NCI-H460 (cell line): ENCODE data around the gene DPP6. TPM values are rescaled to one million over a fixed set of nuclear protein-coding genes. Genes with fewer than 3 reads are reported as not detected.

Source experiments
- DNase-seq: peaks from one replicate; pipeline ENCODE4 v3.0.0-alpha.2; 2016; ENCODE audit warnings: low read depth; ENCODE audit errors: extremely low read depth
- total RNA-seq: library from RNA; depleted of rRNA; stranded (reverse); fragments of >200 nt; shearing (Covaris generic); gene quantifications from 2 replicates; pipeline ENCODE4 v1.2.3, GENCODE V29; 2014

Gene DPP6
- total RNA-seq, 1 experiment from 2014 or later = not detected

DNA sequence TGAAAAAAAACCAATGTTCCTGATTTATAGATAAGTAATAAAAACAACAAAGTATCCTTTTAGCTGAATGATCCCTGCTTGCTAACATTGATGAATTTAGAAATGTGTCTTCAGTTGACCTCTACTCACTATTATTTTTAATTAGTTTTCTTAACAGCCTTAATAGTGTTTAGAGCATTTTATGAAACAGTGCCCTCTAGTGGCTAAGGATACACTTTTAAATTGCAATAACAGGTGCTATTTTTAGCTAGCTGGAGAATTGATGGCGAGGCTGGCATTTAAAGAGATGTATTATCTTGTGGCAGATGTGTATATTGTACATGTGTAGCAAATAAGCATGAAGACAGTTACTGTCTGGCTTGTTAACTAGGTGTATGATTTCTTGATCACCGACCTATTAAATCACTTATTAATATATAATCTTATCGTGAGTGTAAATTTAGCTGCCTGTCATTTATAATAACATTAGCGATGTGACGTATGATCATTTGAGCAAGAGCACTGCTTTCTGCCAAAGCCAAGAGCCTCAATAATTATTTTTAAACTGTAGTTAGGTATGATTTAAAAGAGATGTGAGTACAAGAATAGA is 451.9 kb downstream of the DPP6 start:
- peak; percentile 34 for DNase-seq

DNA sequence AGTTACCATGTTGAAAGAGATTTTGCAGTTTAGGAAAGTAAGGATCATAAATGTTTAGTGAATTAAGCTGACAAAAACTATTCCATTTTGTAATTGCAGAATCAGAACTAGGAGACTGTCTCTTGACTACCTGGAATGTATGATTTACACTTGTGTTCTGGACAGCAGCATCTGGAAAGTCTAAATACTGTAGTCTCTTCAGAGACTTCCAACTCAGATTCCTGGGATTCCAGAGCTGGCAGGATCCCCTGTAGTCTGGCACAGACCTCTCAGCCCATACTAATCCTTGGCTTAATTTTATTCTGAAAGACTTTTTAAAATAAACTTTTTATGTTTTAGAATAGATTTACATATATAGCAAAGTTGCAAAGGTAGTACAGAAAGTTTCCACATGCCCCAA is 452.7 kb downstream of the DPP6 start:
- no peak for DNase-seq

DNA sequence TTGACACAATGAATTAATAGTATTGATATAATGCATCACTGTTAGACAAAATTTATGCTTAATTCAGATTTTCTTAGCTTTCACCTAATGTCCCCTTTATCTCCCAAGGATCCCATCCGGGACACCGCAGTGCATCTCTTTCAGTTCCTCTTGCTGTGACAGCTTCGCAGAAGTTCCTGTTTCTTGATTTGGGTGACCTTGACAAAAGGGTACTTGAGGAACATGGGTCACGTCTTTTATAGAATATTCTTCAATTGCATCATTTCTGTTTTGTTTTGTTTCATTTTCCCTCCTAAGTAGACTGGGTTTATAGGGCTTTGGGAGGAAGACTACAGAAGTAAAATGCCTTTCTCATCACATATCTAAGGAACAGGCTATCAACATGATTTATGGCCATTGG is 453.2 kb downstream of the DPP6 start:
- DNase-seq = no peak

DNA sequence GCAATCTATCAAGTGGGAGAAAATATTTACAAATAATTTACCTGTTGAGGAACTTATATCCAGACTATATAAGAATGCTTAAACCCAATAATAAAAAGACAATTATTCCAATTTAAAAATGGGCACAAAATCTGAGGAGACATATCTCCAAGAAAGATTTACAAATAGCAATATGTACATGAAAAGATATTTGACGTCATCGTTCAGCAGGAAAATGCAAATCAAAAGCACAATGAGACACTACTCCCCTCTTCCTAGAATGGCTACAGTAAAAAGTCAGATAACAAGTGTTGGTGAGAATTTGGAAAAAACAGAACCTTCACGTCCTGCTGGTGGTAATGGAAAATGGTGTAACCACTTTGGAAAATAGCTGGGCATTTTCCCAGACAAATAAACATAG is 457.0 kb downstream of the DPP6 start:
- DNase-seq = no peak

DNA sequence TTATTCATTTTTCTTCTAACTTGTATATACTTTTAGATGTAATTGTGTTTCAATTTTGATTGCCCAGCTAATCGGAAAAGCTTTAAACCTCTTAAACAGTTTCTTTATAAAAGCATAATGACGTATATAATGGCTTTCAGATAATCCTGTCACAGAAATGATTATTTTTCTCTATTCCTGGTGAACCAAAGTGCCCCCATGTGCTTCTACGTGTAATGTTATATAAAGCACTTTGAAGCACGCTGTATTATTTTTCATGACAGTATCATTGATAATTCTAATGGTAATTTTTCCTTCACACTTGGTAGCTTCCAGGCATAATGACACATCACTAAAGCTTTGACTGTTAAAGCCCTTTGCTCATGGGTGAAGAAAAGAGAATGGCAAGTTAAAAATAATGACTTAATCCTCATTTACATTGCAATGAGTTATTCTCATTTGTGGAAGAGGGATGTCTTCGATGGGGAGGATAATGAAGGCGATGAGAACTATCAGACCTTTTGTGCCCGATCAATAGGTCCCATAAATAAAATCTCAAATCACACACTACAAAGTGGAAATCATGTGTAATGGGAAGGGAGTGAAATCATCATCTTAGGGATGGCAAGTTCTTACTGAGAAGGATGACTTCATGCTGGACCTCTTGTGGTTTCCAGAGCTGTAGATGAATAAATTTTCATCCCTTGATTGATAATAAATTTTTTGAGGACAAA is 460.1 kb downstream of the DPP6 start:
- no peak for DNase-seq

DNA sequence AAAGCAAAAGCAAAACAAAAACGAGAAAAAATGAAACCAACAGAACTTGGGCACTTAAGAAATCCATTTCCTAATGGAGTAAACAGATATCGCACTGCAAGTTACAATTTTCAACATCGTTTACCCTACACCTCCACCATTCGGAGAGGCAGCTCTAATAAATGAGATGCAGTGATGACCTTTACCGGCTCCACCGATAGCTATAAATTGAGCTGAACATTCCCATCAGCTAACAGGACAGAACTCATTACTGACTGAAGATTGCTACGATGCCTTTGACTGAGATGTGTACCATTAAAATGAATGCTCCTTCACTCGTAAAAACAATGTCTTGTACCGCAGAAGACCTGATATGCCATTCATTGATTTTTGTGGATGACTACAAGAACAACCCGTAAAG is 465.6 kb downstream of the DPP6 start:
- no peak for DNase-seq

DNA sequence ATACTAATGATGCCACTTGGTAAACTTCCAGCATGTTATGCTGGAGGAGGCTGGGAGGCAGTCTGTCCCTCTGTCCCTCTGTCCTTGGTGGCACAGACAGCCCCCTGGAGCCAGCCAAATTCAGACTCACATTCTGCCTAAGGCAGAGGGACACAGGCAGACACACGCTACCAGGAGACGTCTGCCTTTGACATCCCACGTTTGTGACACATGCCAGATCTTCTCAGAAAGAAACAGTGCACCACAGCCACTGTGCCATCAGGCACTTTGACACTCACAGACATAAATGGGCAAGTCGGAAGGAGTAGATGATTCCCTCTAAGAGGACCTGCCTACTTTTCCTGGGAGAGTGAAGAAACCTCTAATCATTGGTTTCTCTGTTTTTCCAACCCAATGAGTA is 467.0 kb downstream of the DPP6 start:
- DNase-seq = no peak

DNA sequence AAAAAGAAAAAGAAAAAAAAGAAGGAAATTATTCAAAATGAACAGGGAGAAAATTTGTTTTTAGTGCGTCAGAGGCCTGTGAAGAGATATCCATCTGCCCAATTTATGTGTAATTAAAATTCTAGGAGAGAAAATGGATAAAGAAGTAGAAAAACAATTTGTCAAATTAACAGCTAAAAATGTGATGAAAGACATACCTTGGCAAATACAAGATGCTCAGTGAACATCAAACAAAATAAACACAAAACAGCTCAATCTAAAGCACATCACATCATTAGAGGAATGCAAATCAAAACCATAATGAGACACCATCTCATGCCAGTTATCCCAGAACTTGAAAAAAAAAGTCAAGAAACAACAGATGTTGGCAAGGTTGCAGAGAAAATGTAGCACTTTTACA is 477.9 kb downstream of the DPP6 start:
- no peak for DNase-seq

DNA sequence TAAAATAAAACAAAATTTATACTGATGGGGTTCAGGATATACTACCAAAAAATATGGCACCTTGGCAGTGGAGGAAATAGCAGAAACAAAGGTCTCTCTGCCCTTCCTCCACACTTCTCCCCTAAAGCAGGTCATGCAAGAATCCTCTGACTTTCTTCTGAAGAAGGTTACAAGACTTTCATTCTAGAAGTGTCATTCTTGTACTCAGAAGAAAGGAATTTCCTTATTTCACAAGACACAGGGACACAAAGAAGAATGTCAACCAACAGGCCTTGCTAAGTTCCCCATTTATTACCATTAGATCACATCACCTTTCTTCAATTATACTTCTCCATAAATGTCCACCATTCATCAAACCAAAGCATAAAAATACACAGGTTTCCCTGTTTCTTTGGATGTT is 480.6 kb downstream of the DPP6 start:
- no peak for DNase-seq

DNA sequence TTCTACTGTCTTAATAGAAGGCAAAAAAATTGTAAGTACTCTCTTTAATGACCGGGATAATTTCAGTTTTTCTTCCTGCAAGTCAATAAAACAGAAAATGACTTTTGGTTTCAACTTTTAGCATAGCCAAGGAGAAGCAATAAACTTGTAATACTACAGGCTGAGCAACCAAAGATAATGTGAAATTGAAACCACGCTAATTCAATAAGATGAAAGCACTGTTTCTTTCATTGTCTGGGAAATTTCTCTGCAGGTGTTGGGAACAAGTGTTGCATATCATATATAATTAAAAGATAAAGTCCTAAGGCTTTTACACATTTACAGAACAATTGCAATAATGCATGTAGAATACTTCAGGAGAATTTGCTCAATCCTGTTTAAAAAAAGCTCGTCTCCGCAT is 488.4 kb downstream of the DPP6 start:
- no peak for DNase-seq

DNA sequence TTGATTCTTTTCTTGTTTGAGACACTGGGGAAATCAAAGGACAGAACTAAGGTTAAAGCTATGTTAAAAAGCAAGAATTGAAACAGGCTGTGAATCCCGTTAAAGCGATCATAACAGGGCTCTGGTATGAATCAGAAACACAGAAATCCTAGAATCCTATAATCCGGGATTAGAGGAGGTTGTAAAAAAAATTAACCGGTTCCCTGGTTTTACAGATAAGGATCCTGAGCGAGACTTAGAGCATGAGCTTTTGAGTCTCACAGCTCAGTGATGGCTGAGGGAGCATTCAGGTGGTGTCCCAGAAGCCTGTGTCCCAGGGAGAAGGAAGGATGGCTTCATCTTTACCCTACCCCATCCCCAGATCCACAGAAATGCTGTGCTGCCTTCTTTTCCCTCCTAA is 489.4 kb downstream of the DPP6 start:
- no peak for DNase-seq

DNA sequence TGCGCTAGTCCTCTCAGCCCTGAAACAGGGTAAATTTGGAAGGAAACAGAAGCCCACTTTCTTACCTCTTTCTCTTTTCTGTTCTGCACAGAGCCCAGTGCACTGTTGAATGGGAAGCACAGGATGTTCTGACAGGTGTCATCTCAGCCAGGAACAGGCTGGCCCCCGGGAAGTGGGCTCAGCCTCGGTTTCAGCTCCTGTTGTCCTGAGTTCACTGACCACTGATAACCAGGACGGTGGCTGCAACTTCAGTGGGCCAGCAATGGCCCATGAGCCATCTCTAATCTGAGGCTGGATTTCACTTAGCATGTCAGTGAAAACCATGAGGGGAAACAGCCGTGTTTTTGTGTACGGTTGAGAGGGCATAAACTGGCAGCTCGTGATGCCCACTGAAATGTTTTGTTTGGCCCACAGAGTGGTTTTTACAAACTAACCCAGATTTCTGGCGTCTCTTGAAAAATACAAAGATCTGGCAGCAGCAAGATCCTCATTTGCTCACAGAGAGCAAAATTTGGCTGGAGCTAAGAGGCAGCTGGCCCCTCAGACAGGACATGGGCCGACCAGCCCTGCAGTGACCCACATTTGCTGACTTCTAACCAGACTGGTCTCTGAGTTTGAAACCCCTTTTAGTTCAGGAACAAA is 494.9 kb downstream of the DPP6 start:
- no peak for DNase-seq

DNA sequence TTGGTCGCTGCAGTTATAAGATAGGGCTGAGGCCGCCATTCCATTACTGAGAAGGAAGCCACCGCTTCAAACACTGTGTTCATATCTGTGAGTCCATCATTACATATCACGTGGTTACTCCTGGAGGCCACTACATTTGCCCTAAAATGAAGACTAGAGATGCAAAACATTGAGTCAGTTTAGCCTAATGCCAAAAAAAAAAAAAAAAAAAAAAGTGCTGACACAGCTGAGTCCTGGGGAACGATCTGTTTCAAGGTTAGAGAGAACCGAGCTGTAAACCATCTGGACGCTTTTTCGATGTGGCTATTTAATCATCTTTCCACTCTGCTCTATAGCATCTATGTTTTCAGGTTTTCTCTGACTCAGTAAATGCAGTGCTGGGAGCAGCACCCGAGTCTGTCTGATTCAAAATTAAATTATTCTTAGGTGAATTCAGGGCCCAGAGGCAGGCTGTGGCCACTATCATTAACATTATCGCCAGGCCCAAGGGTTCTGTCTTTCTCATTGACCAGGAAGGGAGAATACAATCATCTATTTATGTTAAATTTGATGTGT is 501.6 kb downstream of the DPP6 start:
- DNase-seq = no peak

DNA sequence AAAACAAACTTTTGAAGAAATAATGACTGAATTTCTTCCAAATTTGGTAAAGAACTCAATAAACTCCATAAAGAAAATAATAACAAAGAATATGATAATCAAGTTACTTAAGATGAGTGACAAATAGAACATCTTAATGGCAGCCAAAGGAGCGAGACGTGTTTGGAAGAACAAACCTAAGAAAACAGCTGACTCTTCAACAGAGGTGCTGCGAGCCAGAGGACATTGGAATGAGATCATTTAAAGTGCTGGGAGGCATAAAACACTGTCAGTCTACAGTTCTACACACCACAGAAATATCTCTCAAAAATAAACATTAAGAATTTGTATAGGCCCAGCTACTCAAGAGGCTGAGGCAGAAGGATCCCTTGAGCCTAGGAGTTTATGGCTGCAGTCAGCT is 507.3 kb downstream of the DPP6 start:
- no peak for DNase-seq

DNA sequence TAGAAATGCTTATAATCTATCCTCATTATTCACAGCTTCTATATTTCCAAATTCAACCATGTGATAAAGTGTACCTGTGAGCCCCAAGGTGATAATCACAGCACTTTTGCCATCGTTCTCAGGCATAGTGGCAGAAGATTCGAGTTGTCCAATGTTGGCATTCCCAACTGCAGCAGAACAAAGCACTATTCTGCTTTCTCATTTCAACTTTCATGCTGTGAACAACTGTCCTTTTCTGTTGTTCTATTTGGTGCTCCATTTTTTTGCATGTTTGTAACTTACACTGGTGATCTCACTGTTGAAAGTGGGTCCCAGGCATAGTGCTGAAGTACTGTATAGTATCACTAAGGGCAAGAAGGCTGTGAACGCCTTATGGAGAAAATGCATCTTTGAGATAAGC is 512.5 kb downstream of the DPP6 start:
- DNase-seq = no peak

DNA sequence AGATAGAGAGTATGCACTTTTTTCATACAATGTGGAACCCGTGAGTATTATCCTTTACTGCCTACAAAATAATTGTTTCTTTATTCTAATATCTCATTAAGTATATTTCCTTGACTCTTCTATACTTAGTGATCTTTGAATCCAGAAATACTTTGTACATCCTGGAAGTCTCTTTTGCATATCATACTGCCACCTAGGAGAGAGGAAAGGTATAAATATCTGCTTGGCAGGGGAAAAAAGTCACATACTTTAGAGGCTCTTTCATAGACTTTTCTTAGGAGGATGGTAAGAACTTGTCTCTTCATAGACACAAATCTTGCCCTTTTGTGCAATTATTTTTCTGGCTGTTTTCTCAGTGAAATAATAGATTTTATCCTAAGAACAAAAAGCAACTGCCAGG is 514.7 kb downstream of the DPP6 start:
- DNase-seq = no peak

DNA sequence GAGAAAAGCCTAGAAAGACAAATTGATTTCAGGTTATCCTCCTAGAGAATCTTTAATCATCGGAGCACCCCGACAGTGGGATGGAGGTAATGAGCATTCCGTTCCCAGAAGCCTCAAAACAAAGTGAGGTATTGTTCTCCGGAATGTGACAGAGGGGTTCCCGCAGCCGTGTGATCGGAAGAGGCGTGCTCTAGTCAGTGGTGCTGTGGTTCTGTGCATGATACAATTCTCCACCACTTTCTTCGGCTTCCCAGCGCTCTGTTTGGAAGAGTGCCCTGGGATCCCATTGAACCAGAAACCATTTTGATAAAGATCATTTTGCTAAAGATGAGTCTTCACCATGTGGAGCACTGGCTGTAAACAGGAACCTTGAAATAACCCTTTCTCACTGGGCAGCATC is 516.1 kb downstream of the DPP6 start:
- no peak for DNase-seq

DNA sequence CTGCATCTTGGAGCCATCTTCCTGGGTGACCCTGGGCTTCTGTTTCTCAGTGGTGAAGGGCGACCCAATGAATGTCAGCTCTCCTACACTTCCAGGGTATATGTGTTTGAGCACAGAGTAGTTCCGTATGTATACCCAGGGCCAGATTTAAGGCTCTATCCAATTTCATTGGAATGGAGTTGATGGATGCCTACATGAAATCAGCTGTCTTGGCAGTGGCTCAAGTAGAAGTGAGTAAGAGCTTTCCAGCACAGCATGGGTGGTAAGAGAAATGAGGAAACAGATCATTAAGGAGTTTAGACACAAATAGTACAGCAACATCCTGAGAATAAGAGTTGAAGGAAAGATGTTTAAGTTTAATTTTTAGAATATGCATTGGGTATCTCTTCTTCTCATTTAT is 517.7 kb downstream of the DPP6 start:
- no peak for DNase-seq

DNA sequence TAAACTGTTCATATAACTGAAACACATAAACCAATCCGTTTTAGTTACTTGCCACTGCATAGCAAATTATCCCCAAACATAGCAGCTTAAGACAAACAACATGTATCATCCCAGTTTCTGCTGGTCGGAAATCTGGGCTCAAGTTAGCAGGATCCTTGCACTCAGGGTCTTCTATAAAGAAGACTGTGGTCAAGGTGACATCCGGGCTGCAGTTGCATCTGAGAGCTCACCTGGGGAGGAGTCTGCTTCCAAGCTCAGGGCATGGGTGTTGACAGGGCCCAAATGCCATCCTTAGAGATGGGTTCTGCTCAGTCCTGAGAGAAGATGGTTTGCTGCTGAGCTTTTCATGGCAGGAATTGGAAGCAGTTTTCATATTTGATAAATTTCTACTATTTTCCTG is 519.6 kb downstream of the DPP6 start:
- DNase-seq = no peak

DNA sequence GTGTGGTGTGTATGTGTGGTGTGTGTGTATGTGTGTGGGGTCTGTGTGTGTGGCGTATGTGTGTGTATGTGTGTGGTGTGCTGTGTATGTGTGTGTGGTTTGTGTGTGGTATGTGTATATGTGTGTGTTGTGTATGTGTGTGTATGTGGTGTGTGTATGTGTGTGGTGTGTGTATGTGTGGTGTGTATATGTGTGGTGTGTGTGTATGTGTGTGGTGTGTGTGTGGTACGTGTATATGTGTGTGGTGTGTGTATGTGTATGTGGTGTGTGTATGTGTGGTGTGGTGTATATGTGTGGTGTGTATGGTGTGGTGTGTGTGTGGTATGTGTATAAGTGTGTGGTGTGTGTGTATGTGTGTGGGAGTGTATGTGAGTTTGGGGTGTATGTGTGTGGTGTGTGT is 522.0 kb downstream of the DPP6 start:
- no peak for DNase-seq

DNA sequence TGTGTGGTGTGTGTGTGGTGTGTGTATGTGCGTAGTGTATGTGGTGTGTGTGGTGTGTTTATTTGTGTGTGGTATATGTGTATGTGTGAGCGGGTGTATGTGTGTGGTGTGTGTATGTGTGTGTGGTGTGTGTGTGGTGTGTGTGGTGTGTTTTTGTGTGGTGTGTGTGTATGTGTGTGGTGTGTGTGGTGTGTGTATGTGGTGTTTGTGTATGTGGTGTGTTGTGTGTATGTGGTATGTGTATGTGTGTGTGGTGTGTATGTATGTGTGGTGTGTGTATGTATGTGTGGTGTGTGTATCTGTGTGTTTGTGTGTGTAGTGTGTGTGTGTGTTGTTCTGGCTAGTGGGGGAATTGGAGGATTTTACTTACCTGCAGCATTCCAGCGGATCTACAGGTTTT is 523.3 kb downstream of the DPP6 start:
- no peak for DNase-seq

DNA sequence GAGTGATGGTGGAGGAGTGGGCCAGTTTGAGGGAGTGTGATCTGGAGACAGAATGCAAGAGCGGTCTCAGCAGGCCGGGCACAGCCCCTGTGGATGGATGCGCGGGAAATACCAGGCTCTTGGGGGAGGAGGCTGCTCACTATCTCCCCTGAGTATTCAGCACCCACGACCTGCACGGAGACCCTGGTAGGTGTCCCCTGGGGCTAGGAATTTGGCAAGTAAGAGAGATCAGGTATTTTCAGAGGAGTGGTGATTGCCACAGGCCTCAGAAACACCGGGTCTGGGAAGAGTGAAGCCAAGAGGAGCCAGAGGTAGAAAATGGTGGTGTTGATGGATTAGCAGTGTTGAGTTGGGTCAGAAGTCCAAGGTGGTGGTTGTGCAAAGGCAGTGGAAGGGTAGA is 524.4 kb downstream of the DPP6 start:
- DNase-seq = no peak
